Stimulated activated CD8-positive, alpha-beta memory T cell treated with anti-CD3 and anti-CD28 coated beads, Interleukin-15, amount 100 ng/mL, for 4 hours (primary cell): ENCODE measurements around the gene PPP6R1.

Experiments used
- DNase-seq, 2 donors: peaks; one replicate each; pipeline ENCODE4 v3.0.0-alpha.2; 2020; ENCODE audit warnings: low read depth in 2 of 2

PPP6R1 gene

DNA sequence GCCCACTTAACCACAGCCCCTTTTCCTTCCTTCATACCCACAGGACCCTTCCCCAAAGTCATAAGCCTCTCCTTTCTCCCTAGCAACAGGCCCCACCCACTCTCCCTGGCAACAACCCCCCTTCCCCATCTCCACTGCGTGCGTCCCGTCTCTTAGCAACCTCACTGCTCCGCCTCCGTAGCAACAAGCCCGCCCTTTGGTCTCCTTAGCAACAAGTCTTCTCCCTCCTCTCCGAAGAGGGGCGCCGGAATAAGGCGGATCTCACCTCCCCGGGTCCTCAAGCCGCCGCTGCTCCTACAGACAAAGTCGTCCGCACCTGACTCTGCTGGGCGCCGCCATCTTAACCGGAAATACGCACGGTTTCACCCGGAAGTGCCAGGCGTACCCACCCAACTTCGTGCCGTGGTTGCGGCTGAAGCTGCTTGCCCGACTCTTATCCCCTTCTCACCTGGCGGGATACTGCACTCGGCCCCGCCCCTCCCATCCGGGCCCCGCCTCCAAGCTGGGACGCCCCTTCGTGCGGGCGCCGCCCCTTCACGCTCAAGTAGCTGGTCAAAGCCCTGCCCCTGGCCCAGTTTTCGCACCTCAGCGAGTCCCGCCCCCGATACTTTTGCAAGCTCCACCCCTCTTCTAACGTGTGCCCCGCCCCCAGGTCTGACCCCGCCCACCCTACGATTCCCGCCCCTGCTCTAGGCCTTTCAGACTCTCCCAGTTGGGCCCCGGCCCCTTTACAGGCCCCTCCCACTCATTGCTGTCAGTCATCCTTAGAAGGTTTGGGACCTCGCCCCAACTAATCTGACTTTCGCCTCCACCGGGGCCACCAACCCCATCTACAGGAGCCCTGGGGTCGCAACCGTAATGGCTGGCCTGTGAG lies 21.2 kb upstream of the PPP6R1 start, which contains the start of gene HSPBP1:
HSPBP1 (minus strand) TSS at position 341 of the 874 bp plus-strand sequence. CDS start 502 bp downstream, outside the sequence.
- peak; percentile 85 to 87 for DNase-seq

DNA sequence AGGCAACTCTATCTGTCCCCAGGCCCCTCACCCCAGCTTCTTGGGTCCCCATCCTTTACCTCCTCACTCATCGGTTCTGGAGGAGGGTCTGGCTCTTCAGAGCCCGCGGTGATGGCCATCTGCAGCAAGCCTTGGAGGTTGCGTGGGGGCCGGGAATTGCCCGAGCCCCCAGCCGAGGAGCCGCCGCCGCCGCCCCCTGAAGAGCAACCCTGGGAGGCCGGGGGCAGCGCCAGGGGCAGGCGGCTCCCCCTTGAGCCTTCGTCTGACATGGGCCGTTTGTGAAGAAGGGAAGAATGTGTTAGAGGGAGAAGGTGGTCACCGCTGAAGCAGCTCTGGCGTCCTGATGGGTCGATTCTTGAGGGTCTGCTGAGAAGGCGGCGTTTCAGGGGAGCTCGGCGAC lies 20.5 kb upstream of the PPP6R1 start:
- DNase-seq, result no peak

DNA sequence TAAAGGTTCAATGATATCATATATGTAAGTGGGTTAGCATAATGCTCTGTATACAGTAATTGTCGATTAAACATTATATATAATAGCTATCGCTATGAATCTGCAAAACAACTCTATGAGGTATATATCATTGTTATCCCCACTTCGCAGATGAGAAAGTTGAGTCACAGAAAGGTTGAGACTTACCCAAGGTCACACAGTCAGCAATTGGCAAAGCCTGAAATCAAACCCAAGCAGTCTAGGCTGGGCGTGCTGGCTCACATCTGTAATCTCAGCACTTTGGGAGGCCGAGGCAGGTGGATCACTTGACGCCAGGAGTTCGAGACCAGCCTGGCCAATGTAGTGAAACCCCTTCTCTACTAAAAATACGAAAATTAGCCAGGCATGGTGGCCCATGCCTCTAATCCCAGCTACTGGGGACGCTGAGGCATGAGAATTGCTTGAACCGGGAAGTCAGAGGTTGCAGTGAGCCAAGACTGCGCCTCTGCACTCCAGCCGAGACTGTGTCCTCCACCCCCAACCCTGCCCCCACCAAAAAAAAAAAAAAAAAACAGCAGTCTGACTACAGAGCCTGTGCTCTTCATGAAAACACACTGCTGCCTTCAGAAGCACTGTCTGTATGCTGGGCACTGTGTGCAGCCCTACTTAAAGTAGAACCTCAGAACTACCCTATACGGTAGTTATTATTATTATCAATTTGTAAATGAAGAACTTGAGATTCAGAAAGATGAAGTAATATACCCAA lies 19.7 kb upstream of the PPP6R1 start:
- DNase-seq, result no peak

DNA sequence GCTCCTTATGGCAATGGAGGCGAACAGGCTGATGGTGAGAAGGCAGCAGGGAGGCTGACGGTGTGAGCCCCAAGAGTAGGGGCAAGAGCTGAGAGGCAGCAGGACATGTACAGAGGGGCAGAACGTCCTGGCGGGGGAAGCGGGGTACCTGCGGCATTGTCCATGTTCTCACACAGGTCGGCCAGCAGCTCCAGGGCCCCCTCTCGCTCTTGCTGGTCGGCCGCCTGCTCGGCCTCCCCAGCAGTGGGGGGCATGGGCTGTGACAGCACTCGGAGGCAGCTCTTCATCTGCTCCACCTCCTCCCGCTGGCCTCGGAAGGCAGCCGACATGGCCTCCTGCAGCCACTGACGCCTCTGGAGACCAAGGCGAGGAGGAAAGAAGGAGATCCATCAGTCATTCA lies 18.7 kb upstream of the PPP6R1 start:
- no peak for DNase-seq

DNA sequence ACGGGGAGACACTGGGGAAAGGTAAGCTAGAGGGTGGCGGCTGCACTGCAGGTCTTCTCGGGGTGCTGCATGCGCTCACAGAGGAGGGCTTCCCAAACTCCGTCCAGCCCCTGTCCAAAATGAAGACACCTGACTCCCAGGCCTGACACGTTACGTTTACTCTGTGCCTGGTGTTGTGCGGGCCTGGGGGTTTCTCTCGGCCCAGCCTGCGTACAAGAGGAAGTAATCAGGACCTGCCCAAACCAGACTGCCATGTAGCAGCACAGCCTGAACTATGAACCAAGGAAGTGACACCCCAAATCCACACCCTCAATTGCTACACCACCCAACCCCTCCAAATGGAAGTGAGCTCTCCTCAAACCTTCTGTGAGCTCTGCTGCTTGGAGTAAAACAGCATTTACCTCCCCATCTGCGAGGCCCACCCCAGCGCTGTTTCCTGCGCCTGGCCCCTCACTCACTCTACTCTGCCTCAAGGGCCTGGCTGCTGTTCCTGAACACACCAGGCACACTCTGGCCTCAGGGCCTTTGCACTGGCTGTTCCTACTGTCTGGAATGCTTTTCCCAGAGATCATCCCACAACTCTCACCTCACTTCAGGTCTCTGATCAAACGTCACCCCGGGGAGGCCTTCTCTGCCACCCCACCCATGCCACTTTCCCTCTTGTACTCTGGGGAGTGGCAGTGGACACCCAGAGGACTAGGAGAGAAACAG lies 18.1 kb upstream of the PPP6R1 start:
- DNase-seq, result no peak

DNA sequence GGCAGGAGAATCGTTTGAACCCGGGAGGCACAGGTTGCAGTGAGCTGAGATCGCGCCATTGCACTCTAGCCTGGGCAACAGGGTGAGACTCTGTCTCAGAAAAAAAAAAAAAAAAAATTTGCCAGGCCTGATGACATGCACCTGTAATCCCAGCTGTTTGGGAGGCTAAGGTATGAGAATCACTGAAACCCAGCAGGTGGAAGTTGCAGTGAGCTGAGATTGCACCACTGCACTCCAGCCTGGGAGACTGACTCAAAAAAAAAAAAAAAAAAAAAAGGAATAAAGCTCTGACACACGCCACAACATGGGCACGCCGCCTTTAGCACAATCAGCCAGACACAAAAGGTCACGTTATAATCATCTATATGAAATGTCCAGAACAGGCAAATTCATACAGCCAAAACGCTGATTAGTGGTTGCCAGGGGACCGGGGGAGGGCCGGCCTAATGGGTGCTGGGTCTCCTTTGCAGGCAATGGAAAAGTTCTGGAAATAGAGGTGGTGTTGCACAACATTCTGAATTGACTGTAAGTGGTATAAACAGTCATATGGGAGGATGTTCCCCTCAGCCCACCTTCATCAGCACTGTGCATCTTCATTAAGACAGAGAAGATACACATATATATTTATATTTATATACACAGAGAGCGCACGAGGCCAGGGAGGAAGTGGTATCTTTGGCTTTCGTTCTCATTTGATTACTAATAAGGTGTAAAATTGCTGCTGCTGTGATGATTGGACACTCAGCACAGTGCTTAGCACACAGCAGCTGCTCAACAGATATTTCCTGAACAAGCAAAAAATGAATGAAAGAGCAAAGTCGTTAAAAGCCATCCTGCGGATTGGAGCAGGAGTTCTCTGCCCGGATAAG lies 17.3 kb upstream of the PPP6R1 start:
- no peak for DNase-seq

DNA sequence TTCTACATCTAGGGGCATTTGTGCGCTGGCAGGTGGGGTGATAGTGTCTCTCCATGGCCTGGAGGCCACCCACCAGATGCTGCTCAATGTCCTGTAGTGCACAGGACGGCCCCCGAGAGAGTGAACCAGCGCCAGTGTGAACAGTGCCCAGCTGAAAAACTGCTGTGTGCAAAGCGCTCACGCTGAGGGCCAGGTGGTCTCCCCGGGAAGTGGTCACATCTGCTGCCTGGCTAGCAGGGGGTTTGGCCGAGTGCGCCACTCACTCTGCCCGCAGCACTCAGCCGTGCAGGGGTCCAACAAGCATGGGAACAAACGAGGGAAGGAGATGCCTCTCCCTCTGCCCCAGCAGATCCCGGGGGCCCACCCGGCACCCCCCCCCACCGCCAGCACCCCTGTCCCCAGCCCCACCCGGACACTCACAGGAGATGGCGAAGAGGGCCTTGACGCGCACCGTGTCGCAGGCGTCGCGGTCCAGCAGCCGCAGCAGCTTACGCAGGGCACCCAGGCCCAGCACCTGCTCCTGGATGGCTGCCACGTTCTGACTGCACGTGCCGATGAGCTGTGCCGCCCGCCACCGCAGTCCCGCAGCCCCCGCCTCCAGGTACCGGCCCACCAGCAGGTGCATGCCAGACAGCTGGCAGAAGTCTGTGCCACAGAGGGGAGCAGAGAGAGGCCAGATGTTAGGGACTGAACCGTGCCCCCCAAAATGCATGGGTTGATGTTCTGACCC lies 15.3 kb upstream of the PPP6R1 start:
- DNase-seq, result no peak

DNA sequence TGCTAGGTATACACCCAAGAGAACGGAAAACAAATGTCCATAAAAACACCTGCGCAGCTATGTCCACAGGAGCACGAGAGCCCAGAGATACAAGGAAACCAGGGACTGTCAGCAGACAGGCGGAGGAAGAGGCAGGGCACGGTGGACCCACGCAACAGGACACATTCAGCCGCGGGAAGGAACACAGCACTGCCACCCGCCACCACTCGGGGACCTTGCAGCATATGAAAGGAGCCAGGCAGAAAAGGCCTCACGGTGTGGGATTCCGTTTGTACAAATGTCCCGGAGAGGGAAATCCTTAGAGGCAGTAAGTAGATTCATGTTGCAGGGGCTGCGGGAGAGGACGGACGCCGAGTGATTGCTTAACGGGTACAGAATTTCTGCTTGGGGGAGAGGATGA lies 13.3 kb upstream of the PPP6R1 start:
- no peak for DNase-seq

DNA sequence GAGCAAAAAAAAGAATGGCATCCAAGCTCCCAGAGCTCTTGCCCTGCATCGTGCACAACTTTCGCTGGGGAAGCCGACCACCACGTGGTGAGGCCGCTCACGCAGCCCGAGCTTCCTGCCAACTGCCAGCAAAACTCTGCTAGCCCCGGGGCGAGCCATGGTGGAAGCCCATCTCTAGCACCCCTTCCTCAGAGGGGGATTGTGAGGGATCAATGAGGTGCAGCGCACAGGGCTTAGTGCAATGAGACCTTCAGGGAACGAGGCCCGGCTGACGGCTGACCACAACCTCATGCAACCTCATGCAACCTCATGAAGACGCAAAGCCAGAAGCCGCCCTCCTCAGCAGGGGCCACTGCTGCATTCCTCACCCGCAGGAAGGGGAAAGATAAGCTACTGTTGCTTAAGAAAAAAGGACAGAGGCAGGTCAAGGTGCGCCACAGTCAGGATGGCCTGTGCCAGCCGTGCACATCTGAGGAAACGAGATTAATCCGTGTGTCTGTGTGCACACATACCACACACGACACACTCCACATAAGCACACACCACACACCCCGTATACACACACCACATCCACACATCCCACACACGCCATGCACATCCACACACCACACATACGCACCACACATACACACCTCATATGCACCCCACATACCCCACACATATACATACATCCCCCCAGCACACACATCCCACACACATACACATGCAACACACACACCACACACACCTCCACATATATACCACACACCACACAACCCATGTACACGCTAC lies 11.5 kb upstream of the PPP6R1 start:
- no peak for DNase-seq

DNA sequence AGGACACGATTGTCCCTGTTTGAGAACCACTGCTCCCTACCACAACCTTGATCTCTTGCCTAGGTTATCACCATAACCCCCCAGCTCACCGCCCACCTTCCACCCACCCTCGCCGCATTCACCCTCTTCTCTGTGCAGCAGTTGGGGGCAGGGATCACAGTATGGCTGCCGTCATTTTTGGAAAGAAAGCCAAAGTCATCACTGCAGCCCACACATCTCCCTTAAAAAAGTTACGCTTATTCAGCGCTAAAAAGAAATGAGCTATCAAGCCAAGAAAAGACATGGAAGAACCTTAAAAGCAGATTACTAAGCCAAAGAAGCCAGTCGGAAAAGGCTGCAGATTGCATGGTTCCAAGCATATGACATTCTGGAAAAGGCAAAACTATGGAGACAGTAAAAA lies 10.5 kb upstream of the PPP6R1 start:
- no peak for DNase-seq

DNA sequence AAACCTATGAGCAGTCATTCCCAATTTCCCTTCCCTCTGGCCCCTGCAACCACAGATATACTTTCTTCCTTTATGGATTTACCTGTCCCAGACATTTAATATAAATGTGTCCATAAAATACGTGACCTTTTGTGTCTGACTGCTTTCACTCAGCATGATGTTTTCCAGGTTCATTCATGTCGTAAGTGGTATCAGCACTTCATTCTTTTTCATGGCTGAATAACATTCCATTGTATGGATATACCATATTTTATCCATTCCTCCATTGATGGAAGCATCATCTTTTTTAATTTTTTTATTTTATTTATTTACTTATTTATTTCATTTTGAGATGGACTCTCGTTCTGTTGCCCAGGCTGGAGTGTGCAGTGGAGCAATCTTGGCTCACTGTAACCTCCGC lies 8.0 kb upstream of the PPP6R1 start:
- DNase-seq, result no peak

DNA sequence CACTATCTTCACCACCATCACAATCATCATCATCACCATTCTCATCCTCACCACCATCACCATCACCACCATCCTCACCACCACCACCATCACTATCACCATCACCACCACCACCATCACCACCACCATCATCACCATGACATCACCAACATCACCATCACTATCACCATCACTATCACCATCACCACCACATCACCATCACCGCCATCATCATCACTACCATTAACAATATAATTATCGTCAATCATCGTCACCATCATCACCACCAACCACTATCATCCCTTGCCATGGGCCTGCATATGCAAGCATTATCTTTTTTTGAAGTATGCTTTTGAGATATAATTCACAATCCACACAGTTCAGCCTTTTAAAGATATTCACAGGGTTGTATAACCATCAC lies 7.6 kb upstream of the PPP6R1 start:
- DNase-seq, result no peak

DNA sequence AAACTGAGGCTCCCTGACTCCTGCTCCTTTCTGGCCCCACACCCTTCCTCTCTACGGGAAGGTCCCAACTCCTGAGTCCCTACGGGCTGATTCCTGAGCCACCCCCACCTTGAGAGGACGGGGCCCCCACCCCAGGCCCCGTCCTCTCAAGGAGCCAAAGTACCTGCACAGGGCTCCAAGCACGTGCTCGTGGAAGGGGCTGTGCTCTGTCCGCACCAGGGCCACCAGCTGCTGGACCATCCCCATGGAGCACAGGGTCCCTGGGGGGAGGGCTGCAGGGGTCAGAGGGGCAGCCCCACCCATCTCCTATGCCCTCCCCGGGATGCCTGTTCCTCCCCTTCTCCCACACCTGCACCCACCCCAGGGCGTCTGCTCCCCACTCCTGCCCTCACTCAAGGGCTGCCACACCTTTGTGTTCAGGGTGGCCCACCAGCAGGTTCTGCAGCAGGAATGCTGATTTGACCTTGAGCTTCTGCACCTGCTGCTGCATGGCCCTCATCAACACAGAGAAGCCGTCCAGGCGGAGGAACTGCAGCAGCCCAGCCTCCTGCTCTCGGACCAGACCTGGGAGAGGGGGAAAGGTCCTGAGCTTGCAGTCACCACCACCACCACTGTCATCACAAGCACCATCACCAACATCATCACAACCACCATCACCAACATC lies 7.0 kb upstream of the PPP6R1 start:
- no peak for DNase-seq

DNA sequence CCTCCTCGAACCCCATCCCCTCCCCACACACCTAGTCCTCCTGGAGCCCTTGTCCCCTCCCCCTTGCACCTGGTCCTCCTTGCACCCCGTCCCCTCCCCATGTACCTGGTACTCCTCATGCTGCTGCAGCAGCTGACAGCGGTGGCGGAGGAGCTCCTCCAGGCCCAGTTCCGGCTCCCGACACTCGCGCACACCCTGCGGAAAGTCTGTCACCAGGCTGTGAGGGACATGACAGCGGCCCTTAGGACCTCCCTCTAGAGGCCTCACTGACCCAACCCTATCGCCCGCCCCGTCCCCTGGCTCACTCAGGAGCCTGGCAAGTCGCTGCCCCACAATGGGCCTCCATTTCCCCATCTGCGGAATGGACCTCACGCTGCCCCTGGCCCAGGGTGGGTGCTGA lies 6.4 kb upstream of the PPP6R1 start:
- DNase-seq, result no peak

DNA sequence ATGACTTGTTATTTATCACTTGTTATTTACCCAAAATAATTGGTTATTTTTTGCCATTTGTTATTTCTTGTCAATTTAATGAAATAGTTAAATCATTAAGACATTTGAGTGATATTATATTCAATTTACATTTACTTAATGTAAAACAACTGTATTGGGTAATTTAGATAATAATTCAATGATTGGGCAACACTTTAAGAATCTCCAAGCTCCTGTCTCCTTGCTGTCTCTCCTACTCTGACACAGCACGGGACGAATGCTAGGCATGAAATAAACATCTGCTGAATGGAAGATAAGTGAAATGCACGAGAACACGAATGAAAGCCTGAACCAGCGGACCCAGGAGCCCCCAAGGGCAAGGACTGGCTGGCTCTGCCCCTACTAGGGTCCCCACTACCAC lies 5.7 kb upstream of the PPP6R1 start:
- no peak for DNase-seq

DNA sequence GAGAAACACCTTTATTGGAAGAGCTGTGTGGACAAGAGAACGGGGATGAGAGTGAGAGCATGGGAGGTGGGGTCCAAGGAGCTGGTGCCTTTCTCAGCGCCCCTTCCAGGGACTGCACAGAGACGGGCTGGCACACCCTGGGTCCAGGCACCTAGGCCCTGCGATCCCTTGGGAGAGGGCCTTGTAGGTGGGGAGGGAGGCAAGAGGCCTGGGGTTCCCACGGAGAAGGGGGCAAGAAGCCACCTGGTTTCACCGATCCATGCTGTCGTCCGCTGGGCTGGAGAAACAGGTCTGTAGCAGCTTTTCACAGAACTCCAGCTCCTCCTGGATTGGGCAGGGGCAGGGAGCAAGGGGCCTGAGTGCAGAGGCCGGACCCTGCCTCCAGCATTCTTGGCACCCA lies 3.5 kb upstream of the PPP6R1 start:
- no peak for DNase-seq

DNA sequence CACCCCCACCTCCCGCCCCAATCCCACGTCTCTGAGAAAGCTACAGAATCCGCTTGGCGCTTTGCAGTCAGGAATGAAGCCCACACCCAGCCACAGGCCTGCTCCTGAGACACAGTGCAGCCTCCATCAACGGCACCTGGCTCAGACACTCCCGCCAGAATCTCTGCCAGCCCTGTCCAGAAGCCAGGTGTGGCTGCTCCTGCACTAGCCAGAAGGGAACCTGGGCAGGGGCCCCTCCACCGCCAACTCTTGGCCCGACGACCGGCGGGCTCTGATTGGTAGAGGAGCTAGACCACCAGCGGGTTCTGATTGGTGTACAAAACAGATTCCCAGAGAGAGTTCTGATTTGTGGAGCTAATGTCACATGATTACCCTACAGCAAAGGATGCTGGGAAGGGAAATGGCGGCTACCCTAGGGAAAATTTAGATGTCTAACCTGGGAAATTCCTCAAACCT lies 2.9 kb upstream of the PPP6R1 start:
- no peak for DNase-seq

DNA sequence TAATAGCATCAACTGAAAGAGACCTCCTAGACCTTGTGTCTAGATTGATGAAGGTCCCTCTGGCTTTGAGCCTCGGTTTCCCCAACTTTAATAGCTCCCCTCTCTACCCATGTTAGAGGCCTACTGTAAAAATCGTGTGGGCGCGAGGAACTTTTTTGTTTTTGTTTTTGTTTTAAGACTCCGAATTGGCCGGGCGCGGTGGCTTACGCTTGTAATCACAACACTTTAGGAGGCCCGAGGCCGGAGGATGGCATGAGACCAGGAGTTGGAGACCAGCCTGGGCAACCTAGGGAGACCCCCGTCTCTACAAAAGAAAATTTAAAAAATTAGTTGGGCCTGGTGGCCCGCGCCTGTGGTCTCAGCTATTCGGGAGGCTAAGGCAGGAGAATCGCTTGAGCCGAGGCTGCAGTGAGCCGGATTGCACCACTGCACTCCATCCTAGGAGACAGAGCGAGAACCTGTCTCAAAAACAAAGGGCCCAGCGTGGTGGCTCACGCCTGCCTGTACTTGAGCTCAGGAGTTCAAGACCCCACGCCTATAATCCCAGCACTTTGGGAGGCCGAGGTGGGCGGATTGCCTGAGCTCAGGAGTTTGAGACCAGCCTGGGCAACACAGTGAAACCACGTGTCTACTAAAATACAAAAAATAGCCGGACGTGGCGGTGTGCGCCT lies 858 bp upstream of the PPP6R1 start:
- DNase-seq, result no peak

DNA sequence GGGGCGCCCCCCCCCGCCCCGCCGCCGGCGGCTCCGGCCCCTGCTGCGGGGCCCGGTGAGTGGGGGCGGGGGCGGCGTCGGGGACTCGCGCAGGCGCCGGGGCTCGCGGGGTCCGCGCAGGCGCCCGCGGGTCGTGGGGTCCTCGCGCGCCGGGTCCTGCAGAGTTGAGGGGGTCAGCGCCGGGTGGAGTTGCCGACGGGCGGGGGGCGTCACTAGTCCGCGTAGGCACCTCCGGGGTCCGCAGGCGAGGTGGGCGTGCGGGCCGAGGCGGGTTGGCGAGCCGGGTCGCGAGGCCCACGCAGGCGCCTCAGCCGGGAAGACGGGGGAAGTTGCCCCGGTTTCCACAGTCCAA lies 365 bp downstream of the PPP6R1 start:
- DNase-seq, result no peak
